GM19397 (cell line): ENCODE measurements around the gene CDC73.
"Not testable (repeated sequence)": the region's sequence is repeated elsewhere in the genome, so short reads cannot be mapped to it uniquely, and the experiment has no call there.

Experiments
- ATAC-seq: cut with Tn5 transposase; IDR thresholded peaks from one replicate; pipeline ENCODE4 v1.9.1; 2021; ENCODE audit warnings: mild to moderate bottlenecking, moderate library complexity; ENCODE audit not compliant: unreplicated experiment

Gene CDC73

GRCh38 chr1:193275773-193276172 lies 153.9 kb downstream of the CDC73 start:
- no peak for ATAC-seq

- no peak for ATAC-seq
Observed at GRCh38 chr1:193278968-193279367, 157.1 kb downstream of the CDC73 start.

GRCh38 chr1:193281894-193282293 lies 160.1 kb downstream of the CDC73 start:
- no peak for ATAC-seq

GRCh38 chr1:193283016-193283415 lies 161.2 kb downstream of the CDC73 start:
- no peak for ATAC-seq

- no peak for ATAC-seq
Observed at GRCh38 chr1:193284219-193284618, 162.4 kb downstream of the CDC73 start.

- ATAC-seq: no peak
Observed at GRCh38 chr1:193285641-193286040, 163.8 kb downstream of the CDC73 start.

GRCh38 chr1:193288548-193289080 lies 166.8 kb downstream of the CDC73 start:
- ATAC-seq: not testable (repeated sequence)

- no peak for ATAC-seq
Observed at GRCh38 chr1:193293726-193294125, 171.9 kb downstream of the CDC73 start.

- ATAC-seq: peak; percentile 61
Observed at GRCh38 chr1:193299038-193299437, 177.2 kb downstream of the CDC73 start.

- no peak for ATAC-seq
Observed at GRCh38 chr1:193301746-193302145, 179.9 kb downstream of the CDC73 start.

- ATAC-seq: no peak
Observed at GRCh38 chr1:193303849-193304248, 182.0 kb downstream of the CDC73 start.
